CD4-positive, alpha-beta T cell treated with Interleukin-15 for 4 hours (primary cell): ENCODE data around the gene DPH5.

Source experiments
- DNase-seq: peaks from one replicate; pipeline ENCODE4 v3.0.0-alpha.2; 2020; ENCODE audit warnings: low spot score

DPH5 gene

DNA sequence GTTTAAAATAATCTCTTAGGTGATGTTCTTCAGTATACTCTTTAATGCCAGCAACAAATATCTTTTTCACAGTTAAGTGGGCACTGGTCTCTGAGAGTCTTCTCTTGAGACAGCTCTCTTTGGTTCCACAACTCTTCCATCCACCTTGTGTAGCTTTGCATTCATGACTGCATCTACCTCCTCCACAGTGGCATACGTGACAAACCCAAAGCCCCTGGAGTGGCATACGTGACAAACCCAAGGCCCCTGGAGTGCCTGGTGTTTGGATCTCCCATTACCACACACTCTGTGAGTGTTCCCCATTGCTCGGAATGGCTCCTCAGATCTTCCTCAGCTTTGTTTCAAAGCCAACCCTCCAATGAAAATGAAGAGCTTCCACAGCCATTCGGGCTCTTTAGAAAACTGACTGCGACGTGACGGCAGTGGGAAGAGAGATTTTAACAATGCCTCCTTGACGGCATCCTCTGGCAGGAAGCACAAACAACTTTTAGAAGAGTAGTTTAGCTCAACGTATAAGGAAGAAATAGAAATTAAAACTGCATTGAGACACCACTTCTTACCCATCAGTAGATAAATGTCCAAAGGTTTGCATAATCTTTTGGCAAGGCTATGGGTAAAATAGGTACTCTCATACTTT is 83.9 kb downstream of the DPH5 start:
- no peak for DNase-seq

DNA sequence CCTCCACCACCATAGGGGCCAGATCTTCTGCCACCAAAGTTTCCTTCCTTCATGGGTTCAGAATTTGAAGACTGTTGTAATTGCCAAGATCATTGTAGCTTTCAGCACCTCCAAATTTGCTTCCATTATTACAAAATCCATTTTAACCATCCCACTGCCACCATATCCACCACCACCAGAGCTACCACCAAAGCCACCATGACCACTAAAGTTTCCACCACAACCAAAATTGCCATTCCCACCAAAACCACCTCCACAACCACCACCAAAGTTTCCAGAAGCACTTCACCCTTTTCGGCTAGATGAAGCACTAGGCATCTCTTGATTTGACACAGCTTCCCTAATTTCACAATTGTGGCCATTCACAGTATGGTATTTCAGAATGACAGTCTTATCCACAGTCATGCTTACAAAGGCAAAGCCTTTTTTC is 84.5 kb downstream of the DPH5 start:
- no peak for DNase-seq
